ENCODE measurements around the gene ZNF444. TPM values are rescaled to one million over a fixed set of nuclear protein-coding genes. Genes with fewer than 3 reads are reported as not detected.
A peak's percentile ranks its signal among the peaks of the same experiment; 100 is the strongest.

ZNF444 gene
- total RNA-seq, 2 experiments from 2014 or later: 22.0 to 25.3 TPM

GRCh38 chr19:56101095-56101494, 40.0 kb upstream of the ZNF444 start:
- Histone ChIP-seq H3K27ac (ENCODE audit: low read depth, low read length, poor library complexity, severe bottlenecking) (no peak overlapping the region), H3K9me3 (ENCODE audit: low read length) (no peaks in the 10 kb centered on the region), H3K79me2 (ENCODE audit: insufficient read depth, low read depth, low read length) (peaks cover 14% of the 10 kb centered on the region; the same call in 1 of the 2 replicates), H3K36me3 (ENCODE audit: insufficient read depth, low read length) (peaks cover 43% of the 10 kb centered on the region), H3K4me3 (ENCODE audit: low read depth, low read length, poor library complexity, severe bottlenecking) (no peak overlapping the region), H3K4me1 (ENCODE audit: insufficient read depth, low read length, poor library complexity, severe bottlenecking) (no peaks in the 10 kb centered on the region), H3K4me2 (ENCODE audit: low read length) (no peak overlapping the region), H2AFZ (ENCODE audit: low read length) (no peak overlapping the region), H3K9me2 (ENCODE audit: insufficient read depth, low read length) (no peaks in the 10 kb centered on the region), H4K20me1 (ENCODE audit: insufficient read depth, low read length) (no peaks in the 10 kb centered on the region)
- TF ChIP-seq CTCF (conservative IDR thresholded peaks at IDR 0.05; ENCODE audit: low read length) (no peak), EZH2phosphoT487 (IDR thresholded peaks at IDR 0.05; ENCODE audit: borderline replicate concordance, low read depth, low read length) (no peak)
- ChIA-PET POLR2A (no interaction called here), CTCF (ENCODE audit: unreplicated experiment) (no interaction called here)
- BruUV-seq (replicated peaks): TSS peak; percentile 37
- DNase-seq (ENCODE audit: low spot score): no peak
- intact Hi-C loops (cut with micrococcal nuclease; ENCODE audit: unreplicated experiment): no loop called here

DNA sequence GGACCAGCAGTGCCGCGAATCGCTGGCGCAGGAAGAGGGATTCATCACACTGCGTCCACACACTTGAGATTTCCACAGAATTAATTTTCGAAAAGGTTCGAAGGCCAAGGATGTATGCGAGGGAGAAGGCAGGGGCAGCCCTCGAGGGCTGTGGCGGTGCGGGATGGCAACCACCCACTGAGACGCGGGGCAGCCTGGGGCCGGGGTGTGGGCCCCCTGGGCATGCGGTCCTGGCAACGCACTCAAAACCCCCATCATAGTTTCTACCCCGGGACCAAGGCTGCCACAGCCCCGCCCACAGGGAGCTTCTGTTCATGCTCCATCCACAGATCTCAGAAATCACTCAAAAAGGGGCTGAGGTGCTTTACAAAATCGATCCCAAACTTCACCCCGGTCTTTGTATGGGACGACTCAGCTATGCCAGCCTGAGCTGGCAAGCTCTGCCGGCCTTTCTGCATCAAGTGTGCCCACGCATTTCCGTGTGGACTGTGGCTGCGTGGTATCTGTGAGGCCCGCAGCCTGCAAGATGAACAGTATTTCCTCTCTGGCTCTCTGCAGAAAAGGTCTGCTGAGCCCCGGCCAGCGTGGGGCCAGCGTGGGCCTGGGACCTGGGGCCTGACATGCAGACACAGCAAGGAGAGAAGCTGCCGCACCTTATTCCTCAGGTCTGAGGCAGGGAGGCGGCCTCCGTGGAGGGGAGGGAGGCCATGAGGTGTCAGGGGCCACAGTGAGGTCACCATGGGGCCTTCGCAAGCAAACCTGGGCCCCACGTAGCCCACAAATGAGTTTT, 39.1 kb upstream of the ZNF444 start:
- no peaks in the 10 kb centered on the region for H3K4me1 ChIP-seq (ENCODE audit: insufficient read depth, low read length, poor library complexity, severe bottlenecking)
- no peak overlapping the region for H3K4me2 ChIP-seq (ENCODE audit: low read length)
- H3K9me3 ChIP-seq (ENCODE audit: low read length): no peaks in the 10 kb centered on the region
- no TSS peak for BruUV-seq (replicated peaks)
- TF ChIP-seq CTCF (conservative IDR thresholded peaks at IDR 0.05; ENCODE audit: low read length) (no peak), EZH2phosphoT487 (IDR thresholded peaks at IDR 0.05; ENCODE audit: borderline replicate concordance, low read depth, low read length) (no peak)
- H2AFZ ChIP-seq (ENCODE audit: low read length): no peak overlapping the region
- no peak for DNase-seq (ENCODE audit: low spot score)
- no peaks in the 10 kb centered on the region for H3K9me2 ChIP-seq (ENCODE audit: insufficient read depth, low read length)
- POLR2A ChIA-PET: no interaction called here
- no peak overlapping the region for H3K4me3 ChIP-seq (ENCODE audit: low read depth, low read length, poor library complexity, severe bottlenecking)
- H3K79me2 ChIP-seq (ENCODE audit: insufficient read depth, low read depth, low read length): peaks cover 19% of the 10 kb centered on the region; the same call in 1 of the 2 replicates
- H3K36me3 ChIP-seq (ENCODE audit: insufficient read depth, low read length): peaks cover 51% of the 10 kb centered on the region
- H3K27ac ChIP-seq (ENCODE audit: low read depth, low read length, poor library complexity, severe bottlenecking): no peak overlapping the region
- CTCF ChIA-PET (ENCODE audit: unreplicated experiment): no interaction called here
- intact Hi-C loops (cut with micrococcal nuclease; ENCODE audit: unreplicated experiment): no loop called here
- no peaks in the 10 kb centered on the region for H4K20me1 ChIP-seq (ENCODE audit: insufficient read depth, low read length)

DNA sequence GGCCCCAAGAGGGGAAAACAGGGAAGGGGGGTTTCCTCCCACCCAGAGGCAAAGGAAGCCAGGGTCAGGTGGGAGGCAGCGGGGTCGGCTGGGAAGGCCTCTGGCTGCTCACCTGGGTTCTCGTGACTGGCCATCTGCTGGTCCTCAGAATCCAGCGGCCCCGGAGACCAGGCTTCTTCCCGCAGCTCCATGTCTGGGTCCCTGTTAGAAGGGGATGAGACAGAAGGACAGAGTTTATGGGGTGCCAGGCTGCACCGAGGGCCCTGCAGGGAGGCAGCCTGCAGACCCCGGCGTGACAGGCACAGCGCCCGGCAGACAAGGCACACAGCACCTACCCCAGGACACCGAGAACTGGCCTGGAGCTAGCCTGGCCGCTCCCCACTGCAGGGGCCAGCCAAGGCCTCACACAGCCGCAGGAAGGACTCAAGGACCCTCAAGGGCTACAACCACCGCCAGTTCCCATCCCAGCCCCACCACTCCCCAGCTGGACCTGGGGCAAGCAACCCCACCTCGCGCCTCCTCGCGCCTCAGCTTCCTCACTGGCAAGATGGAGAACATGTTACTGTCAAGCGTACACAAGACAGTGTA, 38.0 kb upstream of the ZNF444 start:
- POLR2A ChIA-PET: no interaction called here
- Histone ChIP-seq H3K4me2 (ENCODE audit: low read length) (no peak overlapping the region), H3K36me3 (ENCODE audit: insufficient read depth, low read length) (peaks cover 42% of the 10 kb centered on the region), H3K79me2 (ENCODE audit: insufficient read depth, low read depth, low read length) (peaks cover 23% of the 10 kb centered on the region; the same call in 1 of the 2 replicates), H2AFZ (ENCODE audit: low read length) (no peak overlapping the region), H3K27ac (ENCODE audit: low read depth, low read length, poor library complexity, severe bottlenecking) (no peak overlapping the region), H3K4me1 (ENCODE audit: insufficient read depth, low read length, poor library complexity, severe bottlenecking) (no peaks in the 10 kb centered on the region), H3K4me3 (ENCODE audit: low read depth, low read length, poor library complexity, severe bottlenecking) (no peak overlapping the region), H3K9me2 (ENCODE audit: insufficient read depth, low read length) (no peaks in the 10 kb centered on the region), H3K9me3 (ENCODE audit: low read length) (no peaks in the 10 kb centered on the region), H4K20me1 (ENCODE audit: insufficient read depth, low read length) (no peaks in the 10 kb centered on the region)
- no TSS peak for BruUV-seq (replicated peaks)
- DNase-seq (ENCODE audit: low spot score): no peak
- CTCF ChIA-PET (ENCODE audit: unreplicated experiment): no interaction called here
- intact Hi-C loops (cut with micrococcal nuclease; ENCODE audit: unreplicated experiment): no loop called here
- TF ChIP-seq CTCF (conservative IDR thresholded peaks at IDR 0.05; ENCODE audit: low read length) (no peak), EZH2phosphoT487 (IDR thresholded peaks at IDR 0.05; ENCODE audit: borderline replicate concordance, low read depth, low read length) (no peak)
